Testis (tissue), 3 donors: ENCODE data around the gene DNAJA2. TPM values are rescaled to one million over a fixed set of nuclear protein-coding genes. Genes with fewer than 3 reads are reported as not detected.

Source experiments
- DNase-seq: peaks from one replicate; pipeline ENCODE4 v3.0.0-alpha.2; 2019
- H3K27ac ChIP-seq, 2 donors: fragments of 200-600 bp; sonication (generic); one replicate each; pipeline ENCODE4 v1.5.1; 2019
- H3K27me3 ChIP-seq: fragments of 200-600 bp; sonication (generic); one replicate; pipeline ENCODE4 v1.5.1; 2019
- H3K36me3 ChIP-seq: fragments of 200-600 bp; sonication (generic); one replicate; pipeline ENCODE4 v1.5.1; 2017; ENCODE audit warnings: low read depth; ENCODE audit errors: missing control alignments
- H3K4me1 ChIP-seq: fragments of 200-600 bp; sonication (generic); one replicate; pipeline ENCODE4 v1.5.1; 2019
- H3K4me3 ChIP-seq, 2 donors: fragments of 200-600 bp; sonication (generic); one replicate each; pipeline ENCODE4 v1.5.1; 2017 to 2019
- H3K9me3 ChIP-seq: fragments of 200-600 bp; sonication (generic); one replicate; pipeline ENCODE4 v1.5.1; 2017
- CTCF ChIP-seq, 3 experiments: fragments of 450-650 bp in 2 of 3; fragments of 200-600 bp in 1 of 3; sonication (generic) in 1 of 3; IDR thresholded peaks; one replicate each; pipeline ENCODE4 v1.5.1; 2016 to 2019; ENCODE audit warnings: antibody characterized with exemption in 3 of 3, mild to moderate bottlenecking in 2 of 3, moderate library complexity in 1 of 3
- POLR2A ChIP-seq: fragments of 450-650 bp; IDR thresholded peaks from one replicate; pipeline ENCODE4 v1.6.1; 2017; ENCODE audit warnings: antibody characterized with exemption, mild to moderate bottlenecking, moderate library complexity
- WGBS, 2 donors: methylation state at CpG; one replicate each; pipeline ENCODE4 v1.1.5; 2018; 5-methylcytosine and 5-hydroxymethylcytosine counted together
- intact Hi-C: fragments of 100-400 bp; cut with DNase I; formaldehyde crosslinking; loops from one replicate; pipeline ENCODE4 v1.15.1; 2023; ENCODE audit warnings: low total_unique reads
- polyA plus RNA-seq: library from polyadenylated mRNA; stranded (reverse); fragments of 350-450 nt; fragmentation: Illumina TruSeq; extraction: RNeasy Lipid Tissue Mini Kit (QIAGEN cat#74804); gene quantifications from one replicate; pipeline ENCODE4 v1.2.3, GENCODE V29; 2014; ENCODE audit warnings: low read depth, low replicate concordance; ENCODE audit not compliant: insufficient read depth
- total RNA-seq, 2 donors: library from RNA; depleted of rRNA; stranded (reverse); fragments of >200 nt; gene quantifications; one replicate each; pipeline ENCODE4 v1.2.3, GENCODE V29; 2016

DNAJA2 gene
- total and polyA plus RNA-seq, 3 donors from 2014 or later: 51.5 to 94.5 (median 68.4) TPM

- no peaks in the 10 kb centered on the region for H3K9me3 ChIP-seq
- H3K27me3 ChIP-seq: no peaks in the 10 kb centered on the region
- WGBS, 2 donors: 87 to 95% methylated on average over 8 of the region's 8 CpGs
- no peaks in the 10 kb centered on the region for H3K36me3 ChIP-seq
- no peak overlapping the region for H3K4me3 ChIP-seq
- no peak for DNase-seq
- intact Hi-C loops: no loop called here
- no peak overlapping the region for H3K27ac ChIP-seq
- peaks cover 17% of the 10 kb centered on the region for H3K4me1 ChIP-seq
- TF ChIP-seq CTCF (IDR thresholded peaks at IDR 0.05) (no peak), POLR2A (no peak)
Measured at GRCh38 chr16:46927273-46927672, 46.2 kb downstream of the DNAJA2 start.

DNA sequence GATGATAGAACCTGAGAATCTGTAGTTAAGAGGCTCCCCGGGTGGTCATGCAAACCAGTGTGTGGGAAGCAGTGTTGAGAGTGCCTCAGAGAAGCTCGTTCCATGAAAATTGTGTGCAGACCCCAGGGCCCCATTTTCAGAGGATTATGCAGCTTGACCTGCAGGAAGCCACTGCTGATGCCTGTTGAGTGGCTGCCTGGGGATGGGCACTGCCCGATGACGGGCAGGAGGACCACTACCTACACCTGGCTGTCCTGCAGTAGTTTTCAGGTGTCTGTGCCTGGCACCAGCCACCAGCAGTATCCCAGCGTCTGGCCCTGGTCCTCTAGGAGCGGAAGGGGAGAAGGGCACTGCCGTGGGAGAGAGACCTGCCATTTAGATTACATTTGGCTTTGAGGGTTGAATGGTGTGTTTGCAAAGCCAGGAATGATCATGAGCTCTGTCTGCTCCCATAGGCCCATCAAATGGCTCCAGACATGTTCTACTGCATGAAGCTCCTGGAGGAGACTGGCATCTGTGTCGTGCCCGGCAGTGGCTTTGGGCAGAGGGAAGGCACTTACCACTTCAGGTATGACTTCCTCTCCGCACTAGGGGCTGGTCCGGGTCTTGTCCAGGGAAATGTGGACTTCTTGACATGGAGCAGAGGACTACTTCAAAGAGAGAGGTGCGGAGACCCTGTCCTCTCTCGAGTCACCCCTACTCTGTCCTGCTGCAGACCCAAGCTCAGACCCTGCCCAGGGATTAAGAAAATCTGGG, 46.8 kb downstream of the DNAJA2 start:
- Histone ChIP-seq H3K27me3 (no peaks in the 10 kb centered on the region), H3K27ac (no peak overlapping the region), H3K4me3 (no peak overlapping the region), H3K4me1 (peaks cover 17% of the 10 kb centered on the region), H3K36me3 (no peaks in the 10 kb centered on the region), H3K9me3 (no peaks in the 10 kb centered on the region)
- WGBS, 2 donors: 90 to 94% methylated on average over 7 to 13 of the region's 13 CpGs
- DNase-seq: no peak
- no peak for TF ChIP-seq POLR2A
- TF ChIP-seq CTCF (IDR thresholded peaks at IDR 0.05): no peak
- intact Hi-C loops: no loop called here

DNA sequence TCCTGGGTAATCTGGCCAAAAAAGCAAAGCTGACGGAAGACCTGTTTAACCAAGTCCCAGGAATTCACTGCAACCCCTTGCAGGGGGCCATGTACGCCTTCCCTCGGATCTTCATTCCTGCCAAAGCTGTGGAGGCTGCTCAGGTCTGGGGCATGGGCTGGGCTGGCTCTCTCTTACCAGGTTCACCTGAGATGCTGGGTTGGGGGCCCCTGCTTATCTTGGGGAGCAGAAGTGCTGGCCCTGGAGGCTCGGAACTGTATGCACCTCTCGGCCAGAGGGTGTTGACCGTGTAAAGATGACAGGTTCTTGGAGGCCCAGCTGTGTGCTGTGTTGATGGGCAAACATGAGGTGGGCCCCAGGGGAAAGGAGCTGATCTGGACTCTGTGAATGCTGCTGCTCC, 49.1 kb downstream of the DNAJA2 start:
- intact Hi-C loops: no loop called here
- no peak for TF ChIP-seq POLR2A
- no peak for TF ChIP-seq CTCF (IDR thresholded peaks at IDR 0.05)
- H3K9me3 ChIP-seq: no peaks in the 10 kb centered on the region
- WGBS, 2 donors: 72 to 100% methylated on average over 1 to 6 of the region's 6 CpGs
- peaks cover 17% of the 10 kb centered on the region for H3K4me1 ChIP-seq
- no peak overlapping the region for H3K27ac ChIP-seq
- no peak for DNase-seq
- no peak overlapping the region for H3K4me3 ChIP-seq
- no peaks in the 10 kb centered on the region for H3K36me3 ChIP-seq
- H3K27me3 ChIP-seq: no peaks in the 10 kb centered on the region

GRCh38 chr16:46923513-46924295, 49.8 kb downstream of the DNAJA2 start:
- intact Hi-C loops: no loop called here
- no peaks in the 10 kb centered on the region for H3K9me3 ChIP-seq
- peaks cover 10% of the 10 kb centered on the region for H3K4me1 ChIP-seq
- no peak overlapping the region for H3K4me3 ChIP-seq
- no peaks in the 10 kb centered on the region for H3K27me3 ChIP-seq
- no peak for TF ChIP-seq CTCF (IDR thresholded peaks at IDR 0.05)
- TF ChIP-seq POLR2A: no peak
- H3K27ac ChIP-seq: no peak overlapping the region
- DNase-seq: peak; percentile 45
- H3K36me3 ChIP-seq: no peaks in the 10 kb centered on the region
- 57% methylated on average over 11 to 19 of the region's 19 CpGs for WGBS, 2 donors
